K562 (cell line): ENCODE results near the gene SUFU. TPM values are rescaled to one million over a fixed set of nuclear protein-coding genes. Genes with fewer than 3 reads are reported as not detected.
A peak's percentile ranks its signal among the peaks of the same experiment; 100 is the strongest.

Experiments
- ARHGAP35 ChIP-seq: fragments of 450-650 bp; IDR thresholded peaks from 2 replicates; pipeline ENCODE4 v1.6.1; 2018; ENCODE audit not compliant: partially characterized antibody
- ASH1L ChIP-seq: fragments of 450-650 bp; IDR thresholded peaks from 2 replicates; pipeline ENCODE4 v1.6.1; 2018; ENCODE audit warnings: borderline replicate concordance, mild to moderate bottlenecking, low read depth; ENCODE audit not compliant: partially characterized antibody
- CHD1 ChIP-seq: fragments of 200-600 bp; sonication (generic); IDR thresholded peaks from one replicate; pipeline ENCODE4 v1.6.1; 2012; ENCODE audit warnings: mild to moderate bottlenecking, moderate library complexity, low read length, inconsistent platforms
- CREM ChIP-seq: IDR thresholded peaks from 2 replicates; pipeline ENCODE4 v1.6.1; 2014; ENCODE audit warnings: antibody characterized with exemption, low read depth
- CXXC5 ChIP-seq: fragments of 250-450 bp; sonication (Bioruptor Pico); IDR thresholded peaks from 2 replicates; pipeline ENCODE4 v1.8.0; 2022; ENCODE audit warnings: inconsistent platforms, mild to moderate bottlenecking, moderate library complexity
- FOS ChIP-seq: IDR thresholded peaks from 3 replicates; pipeline ENCODE4 v1.6.1; 2011; ENCODE audit not compliant: insufficient read length; ENCODE audit errors: extremely low read depth
- FOXA3 ChIP-seq, 2 experiments: fragments of 450-650 bp in 1 of 2; sonication (generic) in 1 of 2; formaldehyde crosslinking; IDR thresholded peaks in 1 of 2; conservative IDR thresholded peaks in 1 of 2; 2 replicates each; pipeline versions ENCODE4 v1.4.0 to v1.8.0; 2020 to 2022; ENCODE audit warnings: mild to moderate bottlenecking in 2 of 2, missing genetic modification reagents in 1 of 2
- FOXK2 ChIP-seq, 2 experiments: fragments of 450-650 bp; IDR thresholded peaks in 1 of 2; conservative IDR thresholded peaks in 1 of 2; 2 replicates each; pipeline ENCODE4 v1.6.1; 2016; ENCODE audit warnings: low read depth in 2 of 2, mild to moderate bottlenecking in 1 of 2
- GABPA ChIP-seq: fragments of 200-800 bp; sonication (Bioruptor generic); conservative IDR thresholded peaks from 2 replicates; pipeline ENCODE4 v1.6.1; 2016; ENCODE audit warnings: low read depth, missing genetic modification characterization, missing compliant biosample characterization
- GATA2 ChIP-seq: sonication (generic); formaldehyde crosslinking; IDR thresholded peaks from 2 replicates; pipeline ENCODE4 v1.4.0; 2020; ENCODE audit warnings: mild to moderate bottlenecking, missing genetic modification reagents
- GTF2A2 ChIP-seq: IDR thresholded peaks from 2 replicates; pipeline ENCODE4 v1.6.1; 2016; ENCODE audit warnings: mild to moderate bottlenecking, missing genetic modification characterization, missing compliant biosample characterization
- MBD2 ChIP-seq: sonication (generic); IDR thresholded peaks from 2 replicates; pipeline ENCODE4 v1.6.1; 2016; ENCODE audit warnings: low read depth, borderline replicate concordance
- MCM5 ChIP-seq: fragments of 450-650 bp; IDR thresholded peaks from 2 replicates; pipeline ENCODE4 v1.6.1; 2016; ENCODE audit warnings: low read depth
- MCM7 ChIP-seq, 2 experiments: fragments of 450-650 bp; IDR thresholded peaks; 2 replicates each; pipeline ENCODE4 v1.6.1; 2016 to 2018
- MEF2A ChIP-seq: IDR thresholded peaks from 2 replicates; pipeline ENCODE4 v1.6.1; 2011; ENCODE audit warnings: low read depth, mild to moderate bottlenecking, low read length, moderate library complexity; ENCODE audit not compliant: control insufficient read depth
- NFYB ChIP-seq: IDR thresholded peaks from 2 replicates; pipeline ENCODE4 v1.6.1; 2011; ENCODE audit warnings: mild to moderate bottlenecking, moderate library complexity; ENCODE audit not compliant: insufficient read length; ENCODE audit errors: extremely low read depth
- PCBP2 ChIP-seq: fragments of 200-400 bp; formaldehyde crosslinking; IDR thresholded peaks from 2 replicates; pipeline ENCODE4 v1.6.1; 2018; ENCODE audit warnings: low read length, low read depth, mild to moderate bottlenecking, moderate library complexity; ENCODE audit not compliant: poor library complexity, severe bottlenecking
- PTBP1 ChIP-seq: fragments of 200-400 bp; formaldehyde crosslinking; IDR thresholded peaks from 2 replicates; pipeline ENCODE4 v1.6.1; 2017; ENCODE audit warnings: low read depth, low read length
- RBM25 ChIP-seq: fragments of 200-400 bp; formaldehyde crosslinking; IDR thresholded peaks from 2 replicates; pipeline ENCODE4 v1.6.1; 2018; ENCODE audit warnings: low read length, low read depth, moderate library complexity; ENCODE audit not compliant: severe bottlenecking
- SP1 ChIP-seq: sonication (generic); formaldehyde crosslinking; IDR thresholded peaks from 2 replicates; pipeline ENCODE4 v1.8.1; 2022; ENCODE audit warnings: mild to moderate bottlenecking, missing genetic modification reagents
- SP2 ChIP-seq: IDR thresholded peaks from 2 replicates; pipeline ENCODE4 v1.6.1; 2011; ENCODE audit warnings: mild to moderate bottlenecking, low read depth, low read length, moderate library complexity; ENCODE audit not compliant: poor library complexity, severe bottlenecking; ENCODE audit errors: extremely low read depth
- ZFP1 ChIP-seq: fragments of 450-650 bp; formaldehyde crosslinking; IDR thresholded peaks from 2 replicates; pipeline ENCODE4 v1.4.0; 2020; ENCODE audit warnings: mild to moderate bottlenecking, mixed read lengths
- ZNF146 ChIP-seq: IDR thresholded peaks from one replicate; pipeline ENCODE4 v1.6.1; 2018; ENCODE audit warnings: missing compliant biosample characterization; ENCODE audit not compliant: unreplicated experiment
- ZNF668 ChIP-seq: fragments of 250-450 bp; sonication (Bioruptor Pico); IDR thresholded peaks from 2 replicates; pipeline ENCODE4 v1.8.0; 2022; ENCODE audit warnings: mild to moderate bottlenecking, inconsistent platforms
- polyA plus RNA-seq, 8 experiments: library from polyadenylated mRNA; depleted of rRNA in 4 of 8; stranded (reverse) in 5 of 8; unstranded in 3 of 8; fragments of >200 nt; fragmentation: Nextera tagmentation in 2 of 8; fragmentation: Illumina TruSeq in 1 of 8; extraction: Ambion mirVana in 2 of 8; extraction: Trizol in 1 of 8; gene quantifications; 2 replicates each; pipeline versions ENCODE4 v1.2.1 to v1.2.3, GENCODE V29; 2011 to 2014; ENCODE audit warnings: inconsistent platforms in 1 of 8, missing spikeins in 1 of 8
- total RNA-seq, 7 experiments: library from RNA; depleted of rRNA in 6 of 7; stranded (reverse); fragments of >200 nt in 6 of 7; fragmentation: Illumina TruSeq in 2 of 7; extraction: Trizol in 2 of 7; gene quantifications; 2 replicates each; pipeline versions ENCODE4 v1.2.1 to v1.2.3, GENCODE V29; 2011 to 2021; ENCODE audit warnings: low replicate concordance in 1 of 7
- TF ChIP-seq, protein P1 (sequence below): fragments of 250-450 bp; sonication (Bioruptor Pico); IDR thresholded peaks from 2 replicates; pipeline ENCODE4 v1.4.0; 2020; ENCODE audit warnings: mild to moderate bottlenecking, moderate library complexity
- TF ChIP-seq, protein P2 (sequence below): sonication (generic); formaldehyde crosslinking; IDR thresholded peaks from 2 replicates; pipeline ENCODE4 v1.9.0; 2022; ENCODE audit warnings: mild to moderate bottlenecking, missing genetic modification reagents

Gene SUFU
- total and polyA plus RNA-seq, 9 of the 15 experiments (the other 6 are each of a cell fraction or from before 2014, with no cell fraction given) = 0.59 to 6.3 (median 0.82) TPM

DNA sequence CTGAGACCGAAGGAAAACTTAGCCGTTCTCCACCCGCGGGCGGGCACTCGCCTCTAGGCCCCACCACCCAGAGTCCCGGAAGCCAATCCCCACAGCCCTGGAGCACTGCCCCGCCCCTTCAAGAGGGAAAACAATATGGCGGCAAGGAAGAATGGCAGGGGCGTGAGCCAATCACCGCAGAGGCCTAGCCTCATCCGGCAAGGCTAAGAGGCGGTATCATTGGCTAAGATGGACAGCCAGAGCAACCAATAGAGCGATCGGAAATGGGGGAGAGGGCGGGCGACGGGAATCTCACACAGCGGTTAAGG lies 1.8 kb upstream of the SUFU start (continued):
- TF ChIP-seq FOXA3 (CRISPR knock-in tag; conservative IDR thresholded peaks at IDR 0.05 in 1 of 2, IDR thresholded peaks at IDR 0.05 in 1 of 2) (no peak), SP1 (CRISPR knock-in tag) (peak; percentile 63), ZNF146 (CRISPR knock-in tag) (no peak), GATA2 (CRISPR knock-in tag) (no peak), MCM5 (no peak), CXXC5 (CRISPR knock-in tag) (peak; percentile 9; the same call in 1 of the 2 replicates), MBD2 (peak; percentile 92), SP2 (peak; percentile 91), CHD1 (no peak), NFYB (peak; percentile 84), FOXK2 (conservative IDR thresholded peaks at IDR 0.05 in 1 of 2, IDR thresholded peaks at IDR 0.05 in 1 of 2; ENCODE audit: low read depth in 2 of 2) (peak; percentile 67 to 82), MCM7 (IDR thresholded peaks at IDR 0.05) (no peak), PCBP2 (no peak), CREM (peak; percentile 49), GTF2A2 (no peak), FOS (peak; percentile 90), GABPA (tag) (peak; percentile 88), ZNF668 (CRISPR knock-in tag) (no peak), PTBP1 (no peak), MEF2A (no peak), ARHGAP35 (no peak), RBM25 (peak; percentile 87), ASH1L (peak; percentile 84), ZFP1 (CRISPR knock-in tag) (no peak)
- TF ChIP-seq, protein P1, sequence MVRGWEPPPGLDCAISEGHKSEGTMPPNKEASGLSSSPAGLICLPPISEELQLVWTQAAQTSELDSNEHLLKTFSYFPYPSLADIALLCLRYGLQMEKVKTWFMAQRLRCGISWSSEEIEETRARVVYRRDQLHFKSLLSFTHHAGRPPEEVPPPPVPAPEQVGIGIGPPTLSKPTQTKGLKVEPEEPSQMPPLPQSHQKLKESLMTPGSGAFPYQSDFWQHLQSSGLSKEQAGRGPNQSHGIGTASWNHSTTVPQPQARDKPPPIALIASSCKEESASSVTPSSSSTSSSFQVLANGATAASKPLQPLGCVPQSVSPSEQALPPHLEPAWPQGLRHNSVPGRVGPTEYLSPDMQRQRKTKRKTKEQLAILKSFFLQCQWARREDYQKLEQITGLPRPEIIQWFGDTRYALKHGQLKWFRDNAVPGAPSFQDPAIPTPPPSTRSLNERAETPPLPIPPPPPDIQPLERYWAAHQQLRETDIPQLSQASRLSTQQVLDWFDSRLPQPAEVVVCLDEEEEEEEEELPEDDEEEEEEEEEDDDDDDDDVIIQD = no peak
- TF ChIP-seq, protein P2, sequence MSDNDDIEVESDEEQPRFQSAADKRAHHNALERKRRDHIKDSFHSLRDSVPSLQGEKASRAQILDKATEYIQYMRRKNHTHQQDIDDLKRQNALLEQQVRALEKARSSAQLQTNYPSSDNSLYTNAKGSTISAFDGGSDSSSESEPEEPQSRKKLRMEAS = no peak
